GM23248 (cell line): ENCODE data around the gene NENF. TPM values are rescaled to one million over a fixed set of nuclear protein-coding genes. Genes with fewer than 3 reads are reported as not detected.

Experiments used
- DNase-seq: peaks from one replicate; pipeline ENCODE4 v3.0.0-alpha.2; 2015
- H2AFZ ChIP-seq: fragments of 200-600 bp; sonication (generic); 2 replicates; pipeline ENCODE4 v1.6.1; 2016; ENCODE audit warnings: antibody characterized with exemption
- H3F3A ChIP-seq: fragments of 200-600 bp; sonication (generic); 2 replicates; pipeline ENCODE4 v1.6.1; 2016; ENCODE audit warnings: mild to moderate bottlenecking, antibody characterized with exemption, mixed run types; ENCODE audit not compliant: insufficient read depth
- H3K27ac ChIP-seq: fragments of 200-600 bp; sonication (generic); 2 replicates; pipeline ENCODE4 v1.5.1; 2016; ENCODE audit warnings: mild to moderate bottlenecking
- H3K27me3 ChIP-seq: fragments of 200-600 bp; sonication (generic); replicated peaks from 2 replicates; pipeline ENCODE4 v1.6.1; 2016; ENCODE audit warnings: mild to moderate bottlenecking; ENCODE audit not compliant: insufficient read depth
- H3K36me3 ChIP-seq: fragments of 200-600 bp; sonication (generic); 2 replicates; pipeline ENCODE4 v1.6.1; 2016; ENCODE audit warnings: low read depth, mild to moderate bottlenecking
- H3K4me1 ChIP-seq: fragments of 200-600 bp; sonication (generic); 2 replicates; pipeline ENCODE4 v1.6.1; 2016; ENCODE audit warnings: mild to moderate bottlenecking; ENCODE audit not compliant: insufficient read depth
- H3K4me2 ChIP-seq: fragments of 200-600 bp; sonication (generic); one replicate; pipeline ENCODE4 v1.6.1; 2016; ENCODE audit warnings: mild to moderate bottlenecking; ENCODE audit not compliant: unreplicated experiment
- H3K4me3 ChIP-seq: fragments of 200-600 bp; sonication (generic); 2 replicates; pipeline ENCODE4 v1.5.1; 2016; ENCODE audit warnings: mild to moderate bottlenecking
- H3K79me2 ChIP-seq: fragments of 200-600 bp; sonication (generic); 2 replicates; pipeline ENCODE4 v1.6.1; 2016; ENCODE audit warnings: mild to moderate bottlenecking; ENCODE audit not compliant: insufficient read depth
- H3K9ac ChIP-seq: fragments of 200-600 bp; sonication (generic); 2 replicates; pipeline ENCODE4 v1.6.1; 2016; ENCODE audit warnings: mild to moderate bottlenecking
- H3K9me2 ChIP-seq: fragments of 200-600 bp; sonication (generic); 2 replicates; pipeline ENCODE4 v1.6.1; 2016; ENCODE audit warnings: mixed run types, mild to moderate bottlenecking, moderate library complexity; ENCODE audit not compliant: insufficient read depth
- H3K9me3 ChIP-seq: fragments of 200-600 bp; sonication (generic); one replicate; pipeline ENCODE4 v1.6.1; 2017; ENCODE audit warnings: low read depth
- H4K20me1 ChIP-seq: fragments of 200-600 bp; sonication (generic); 2 replicates; pipeline ENCODE4 v1.6.0; 2016; ENCODE audit not compliant: insufficient read depth
- EZH2 ChIP-seq: fragments of 200-600 bp; sonication (generic); IDR thresholded peaks from 2 replicates; pipeline ENCODE4 v1.6.1; 2018; ENCODE audit warnings: antibody characterized with exemption, mild to moderate bottlenecking; ENCODE audit not compliant: insufficient read depth, poor library complexity, severe bottlenecking
- EZH2phosphoT487 ChIP-seq: fragments of 200-600 bp; sonication (generic); IDR thresholded peaks from 2 replicates; pipeline ENCODE4 v1.6.1; 2018; ENCODE audit warnings: antibody characterized with exemption, moderate library complexity, mild to moderate bottlenecking, low read depth; ENCODE audit not compliant: insufficient read depth
- WGBS, 2 experiments: methylation state at CpG; one replicate each; pipeline ENCODE4 v1.1.6; 2015 to 2017; ENCODE audit warnings: low lambda C conversion rate in 2 of 2, low coverage in 1 of 2; ENCODE audit errors: missing lambda C conversion rate in 2 of 2; 5-methylcytosine and 5-hydroxymethylcytosine counted together
- in situ Hi-C: fragments of 300-500 bp; cut with MboI; formaldehyde crosslinking; loops from 2 replicates; pipeline ENCODE4 v1.15.0; 2020
- polyA plus RNA-seq: library from polyadenylated mRNA; unstranded; fragments of >200 nt; fragmentation: Nextera tagmentation; extraction: Ambion mirVana; gene quantifications from 2 replicates; pipeline ENCODE4 v1.2.1, GENCODE V29; 2016
- total RNA-seq: library from RNA; depleted of rRNA; stranded (reverse); fragments of >200 nt; shearing (Covaris generic); gene quantifications from 2 replicates; pipeline ENCODE4 v1.2.3, GENCODE V29; 2014; rRNA removed

Gene NENF
- total and polyA plus RNA-seq, 2 experiments from 2014 or later = 86.9 to 162 TPM

GRCh38 chr1:212491454-212491853 is 58.7 kb downstream of the NENF start:
- H2AFZ ChIP-seq = no peak overlapping the region
- H3K9me2 ChIP-seq = no peaks in the 10 kb centered on the region
- no peaks in the 10 kb centered on the region for H4K20me1 ChIP-seq
- H3K27ac ChIP-seq = no peak overlapping the region
- H3K4me1 ChIP-seq = peaks cover 7% of the 10 kb centered on the region; the same call in 1 of the 2 replicates
- H3K27me3 ChIP-seq = 0 out of 2 replicates have a peak, but pooled peaks cover 3% of the 10 kb centered on the region
- no peak overlapping the region for H3K4me3 ChIP-seq
- H3K36me3 ChIP-seq = no peaks in the 10 kb centered on the region
- WGBS, 2 experiments = 77 to 82% methylated on average over 4 of the region's 4 CpGs
- H3K9me3 ChIP-seq = no peaks in the 10 kb centered on the region
- H3K79me2 ChIP-seq = no peaks in the 10 kb centered on the region
- H3K9ac ChIP-seq = no peak overlapping the region
- TF ChIP-seq EZH2phosphoT487 = no peak
- TF ChIP-seq EZH2 = no peak
- H3K4me2 ChIP-seq = no peak overlapping the region
- DNase-seq = no peak
- in situ Hi-C loops = no loop called here
- peaks cover 12% of the 10 kb centered on the region for H3F3A ChIP-seq

Other genes starting within 250 kb of the NENF start
- 31.7 and 37.9 TPM in 2 replicates for gene PPP2R5A, start 147.5 kb upstream of the NENF start, total RNA-seq
- 13.9 and 14.2 TPM in 2 replicates for gene PPP2R5A, start 147.5 kb upstream of the NENF start, polyA plus RNA-seq
- gene PACC1, start 18.0 kb upstream of the NENF start, total RNA-seq = 4.4 and 6.9 TPM in 2 replicates
- 4.7 and 5.4 TPM in 2 replicates for gene PACC1, start 18.0 kb upstream of the NENF start, polyA plus RNA-seq
- gene ATF3, start 175.8 kb downstream of the NENF start, total RNA-seq = 0.86 and 4.9 TPM in 2 replicates
- gene ATF3, start 175.8 kb downstream of the NENF start, polyA plus RNA-seq = 1.5 and 1.7 TPM in 2 replicates